ENCODE results near the gene GOPC.

GOPC gene

GRCh38 chr6:117513778-117514365 lies 88.4 kb downstream of the GOPC start:
- no peak for DNase-seq

- no peak for DNase-seq
Measured at GRCh38 chr6:117512987-117513573, 89.2 kb downstream of the GOPC start.

- no peak for DNase-seq
Measured at GRCh38 chr6:117512056-117512828, 90.1 kb downstream of the GOPC start.

Data from cerebellar nuclear complex (tissue), 1 donor.